Parathyroid adenoma (tissue), 2 donors: ENCODE measurements around the gene NDUFB6.

ENCODE experiments used
- H2AFZ ChIP-seq: fragments of 300-600 bp; sonication (generic); one replicate; pipeline ENCODE4 v1.7.0; 2017; ENCODE audit warnings: antibody characterized with exemption, mild to moderate bottlenecking
- H3K27ac ChIP-seq: fragments of 300-600 bp; sonication (generic); one replicate; pipeline ENCODE4 v1.7.0; 2017
- H3K27me3 ChIP-seq: fragments of 300-600 bp; sonication (generic); one replicate; pipeline ENCODE4 v1.7.0; 2017; ENCODE audit warnings: low read length; ENCODE audit not compliant: control insufficient read depth, insufficient read depth
- H3K36me3 ChIP-seq: fragments of 300-600 bp; sonication (generic); one replicate; pipeline ENCODE4 v1.7.0; 2017; ENCODE audit warnings: low read length; ENCODE audit not compliant: control insufficient read depth, insufficient read depth
- H3K4me1 ChIP-seq: fragments of 300-600 bp; sonication (generic); one replicate; pipeline ENCODE4 v1.7.0; 2017; ENCODE audit warnings: control low read depth
- H3K4me2 ChIP-seq: fragments of 300-600 bp; sonication (generic); one replicate; pipeline ENCODE4 v1.7.0; 2017; ENCODE audit warnings: low read length
- H3K4me3 ChIP-seq: fragments of 300-600 bp; sonication (generic); one replicate; pipeline ENCODE4 v1.7.0; 2017; ENCODE audit warnings: low read depth, low read length
- H3K79me2 ChIP-seq: fragments of 300-600 bp; sonication (generic); one replicate; pipeline ENCODE4 v1.7.0; 2017; ENCODE audit warnings: control low read depth
- H3K9ac ChIP-seq: fragments of 300-600 bp; sonication (generic); one replicate; pipeline ENCODE4 v1.7.0; 2017; ENCODE audit warnings: mild to moderate bottlenecking
- H3K9me3 ChIP-seq: fragments of 300-600 bp; sonication (generic); one replicate; pipeline ENCODE4 v1.7.0; 2017; ENCODE audit warnings: low read length; ENCODE audit not compliant: control insufficient read depth
- TF ChIP-seq, protein P1 (sequence below): fragments of 300-600 bp; sonication (generic); IDR thresholded peaks from one replicate; pipeline ENCODE4 v1.7.0; 2017; ENCODE audit warnings: antibody characterized with exemption, mild to moderate bottlenecking
- donor health status: primary hyperparathyroidism.

The NDUFB6 gene

DNA sequence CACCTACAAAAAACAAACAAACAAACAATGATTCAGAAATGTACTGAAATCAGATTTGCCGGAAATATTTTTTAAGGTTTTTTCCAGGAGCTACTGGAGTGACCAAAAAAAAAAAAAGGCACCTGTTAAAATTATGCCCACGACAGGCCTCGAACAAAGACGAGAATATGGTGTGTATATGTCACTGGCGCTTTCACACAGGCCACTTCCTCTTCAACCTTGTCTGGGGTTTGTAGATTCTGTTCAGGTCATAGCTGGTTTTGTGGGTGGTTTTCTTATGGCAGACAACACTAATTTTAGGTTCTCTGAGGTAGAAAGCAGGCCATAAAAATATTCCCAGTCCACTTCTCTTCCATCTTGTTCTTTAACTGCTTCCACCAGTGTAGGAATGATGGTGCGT is 7.0 kb downstream of the NDUFB6 start:
- Histone ChIP-seq H3K9ac (no peak overlapping the region), H2AFZ (no peak overlapping the region), H3K79me2 (peaks cover 19% of the 10 kb centered on the region), H3K4me1 (peaks cover 5% of the 10 kb centered on the region), H3K27me3 (no peaks in the 10 kb centered on the region), H3K27ac (no peak overlapping the region), H3K4me2 (no peak overlapping the region), H3K9me3 (no peaks in the 10 kb centered on the region), H3K36me3 (no peaks in the 10 kb centered on the region), H3K4me3 (no peak overlapping the region)
- TF ChIP-seq, protein P1, sequence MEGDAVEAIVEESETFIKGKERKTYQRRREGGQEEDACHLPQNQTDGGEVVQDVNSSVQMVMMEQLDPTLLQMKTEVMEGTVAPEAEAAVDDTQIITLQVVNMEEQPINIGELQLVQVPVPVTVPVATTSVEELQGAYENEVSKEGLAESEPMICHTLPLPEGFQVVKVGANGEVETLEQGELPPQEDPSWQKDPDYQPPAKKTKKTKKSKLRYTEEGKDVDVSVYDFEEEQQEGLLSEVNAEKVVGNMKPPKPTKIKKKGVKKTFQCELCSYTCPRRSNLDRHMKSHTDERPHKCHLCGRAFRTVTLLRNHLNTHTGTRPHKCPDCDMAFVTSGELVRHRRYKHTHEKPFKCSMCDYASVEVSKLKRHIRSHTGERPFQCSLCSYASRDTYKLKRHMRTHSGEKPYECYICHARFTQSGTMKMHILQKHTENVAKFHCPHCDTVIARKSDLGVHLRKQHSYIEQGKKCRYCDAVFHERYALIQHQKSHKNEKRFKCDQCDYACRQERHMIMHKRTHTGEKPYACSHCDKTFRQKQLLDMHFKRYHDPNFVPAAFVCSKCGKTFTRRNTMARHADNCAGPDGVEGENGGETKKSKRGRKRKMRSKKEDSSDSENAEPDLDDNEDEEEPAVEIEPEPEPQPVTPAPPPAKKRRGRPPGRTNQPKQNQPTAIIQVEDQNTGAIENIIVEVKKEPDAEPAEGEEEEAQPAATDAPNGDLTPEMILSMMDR = no peak

DNA sequence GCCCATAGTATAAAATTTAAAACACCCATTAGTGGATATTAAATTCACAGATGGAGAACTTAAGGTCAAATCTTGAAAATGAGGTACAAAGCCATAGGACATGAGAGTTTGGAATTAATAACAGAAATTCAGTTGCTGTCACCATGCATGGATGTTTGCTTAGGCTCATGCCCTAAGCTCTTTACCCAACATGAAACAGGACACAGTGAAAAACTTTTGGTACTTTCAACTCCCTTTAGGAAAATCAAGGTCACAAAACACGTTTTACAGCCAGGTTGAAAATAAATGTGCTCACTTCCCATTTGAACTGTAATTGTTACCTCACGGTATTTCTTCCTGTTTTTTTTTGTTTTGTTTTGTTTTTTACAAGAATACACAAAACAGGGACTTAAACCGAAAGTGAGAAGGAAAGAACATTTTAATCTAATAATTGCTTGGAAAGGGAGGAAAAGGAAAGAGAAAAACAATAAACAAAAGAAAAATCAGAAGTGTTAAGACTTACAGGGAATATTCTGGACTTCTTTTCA is 14.5 kb downstream of the NDUFB6 start:
- no peaks in the 10 kb centered on the region for H3K9me3 ChIP-seq
- no peak overlapping the region for H3K27ac ChIP-seq
- no peak overlapping the region for H3K4me3 ChIP-seq
- H3K4me1 ChIP-seq = no peaks in the 10 kb centered on the region
- H3K4me2 ChIP-seq = no peak overlapping the region
- TF ChIP-seq, protein P1 = no peak
- no peaks in the 10 kb centered on the region for H3K36me3 ChIP-seq
- no peaks in the 10 kb centered on the region for H3K27me3 ChIP-seq
- H3K9ac ChIP-seq = no peak overlapping the region
- H3K79me2 ChIP-seq = peaks cover 10% of the 10 kb centered on the region
- no peak overlapping the region for H2AFZ ChIP-seq

DNA sequence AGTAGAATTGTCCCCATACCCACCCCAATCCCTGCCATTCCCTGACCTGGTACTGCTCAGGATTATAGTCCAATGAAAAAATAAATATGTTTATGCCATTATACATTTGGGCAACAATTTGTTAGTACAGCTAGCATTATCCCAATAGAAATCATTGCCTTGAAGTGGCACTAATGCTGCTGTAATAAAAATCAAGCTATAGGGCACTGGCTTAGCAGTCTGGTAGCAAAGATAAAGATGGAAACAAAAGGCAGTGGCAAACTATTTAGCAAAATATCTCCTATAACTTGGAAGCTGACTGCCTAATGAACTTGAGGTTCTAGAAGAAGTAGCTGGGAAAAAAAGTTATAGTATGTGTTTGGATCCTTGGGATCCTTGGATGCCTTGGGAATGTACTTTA is 18.4 kb downstream of the NDUFB6 start:
- no peaks in the 10 kb centered on the region for H3K4me1 ChIP-seq
- no peaks in the 10 kb centered on the region for H3K27me3 ChIP-seq
- no peak overlapping the region for H3K4me2 ChIP-seq
- no peak overlapping the region for H3K4me3 ChIP-seq
- no peaks in the 10 kb centered on the region for H3K9me3 ChIP-seq
- no peak overlapping the region for H3K27ac ChIP-seq
- peaks cover 2% of the 10 kb centered on the region for H3K79me2 ChIP-seq
- no peak overlapping the region for H3K9ac ChIP-seq
- H2AFZ ChIP-seq = no peak overlapping the region
- no peaks in the 10 kb centered on the region for H3K36me3 ChIP-seq
- TF ChIP-seq, protein P1 = no peak

DNA sequence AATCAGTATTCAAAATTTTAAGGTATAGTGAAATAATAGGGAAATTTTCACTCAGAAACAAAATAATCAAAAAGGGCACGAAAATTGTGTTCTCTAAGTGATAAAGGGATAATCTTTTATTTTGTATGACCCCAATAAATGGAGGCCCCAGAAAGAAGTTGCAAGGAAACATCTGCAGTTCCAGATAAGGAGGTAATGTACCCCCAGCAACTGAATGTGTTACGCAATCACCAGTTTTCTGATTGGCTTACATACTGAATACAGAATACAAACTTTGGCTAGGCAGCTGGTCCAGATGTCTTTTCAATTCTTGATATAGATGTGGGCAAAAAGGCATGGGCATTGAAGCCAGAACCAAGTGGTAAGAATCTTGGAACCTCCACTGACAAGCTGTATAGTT is 18.9 kb downstream of the NDUFB6 start:
- Histone ChIP-seq H3K4me1 (no peaks in the 10 kb centered on the region), H3K4me2 (no peak overlapping the region), H3K27ac (no peak overlapping the region), H2AFZ (no peak overlapping the region), H3K79me2 (peaks cover 2% of the 10 kb centered on the region), H3K4me3 (no peak overlapping the region), H3K36me3 (no peaks in the 10 kb centered on the region), H3K27me3 (no peaks in the 10 kb centered on the region), H3K9ac (no peak overlapping the region), H3K9me3 (no peaks in the 10 kb centered on the region)
- TF ChIP-seq, protein P1 = no peak

DNA sequence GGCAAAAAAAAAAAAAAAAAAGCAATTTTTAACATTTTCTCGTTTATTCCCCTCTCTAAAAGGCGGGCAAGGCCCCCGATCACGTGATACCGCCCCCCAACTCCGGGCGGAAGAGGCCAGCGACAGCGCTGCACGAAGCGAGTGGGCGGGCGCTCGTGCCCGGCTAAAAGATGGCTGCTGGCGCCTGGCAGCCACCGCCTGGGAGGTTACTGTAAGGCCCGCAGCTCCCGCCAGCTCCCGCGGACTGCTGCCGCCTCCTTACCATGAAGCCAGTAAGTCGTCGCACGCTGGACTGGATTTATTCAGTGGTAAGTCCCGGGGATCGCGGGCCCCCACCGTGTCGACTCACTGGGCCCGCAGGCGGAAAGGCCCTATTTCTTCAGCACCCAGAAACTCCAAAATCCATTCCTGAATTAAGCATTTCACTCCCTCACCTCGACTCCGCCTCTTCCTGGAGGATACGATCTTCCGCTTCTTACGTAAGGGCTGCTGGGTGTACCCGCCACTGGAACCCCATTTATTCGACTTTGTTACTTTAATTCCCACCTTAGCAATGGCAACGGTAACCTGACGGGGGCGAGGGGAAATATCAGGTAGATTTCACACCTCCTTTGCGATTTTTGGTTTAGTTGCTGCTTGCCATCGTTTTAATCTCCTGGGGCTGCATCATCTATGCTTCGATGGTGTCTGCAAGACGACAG is 20.6 kb downstream of the NDUFB6 start, which contains the start of the genes SMIM27 and TOPORS:
Gene SMIM27, plus strand, starts transcription at position 156 of the 701 bp plus-strand sequence. Its CDS starts 108 bp downstream, at position 264.
Gene TOPORS, minus strand, starts transcription at position 415 of the 701 bp plus-strand sequence. Its CDS starts 150 bp downstream, at position 265.
- Histone ChIP-seq H3K4me1 (no peaks in the 10 kb centered on the region), H3K9me3 (no peaks in the 10 kb centered on the region)

More for the DNA sequence above, 20.6 kb downstream of the NDUFB6 start, which contains the start of the genes SMIM27 and TOPORS:
- H3K79me2 ChIP-seq = peaks cover 8% of the 10 kb centered on the region
- no peaks in the 10 kb centered on the region for H3K27me3 ChIP-seq
- H2AFZ ChIP-seq = peak within 1 kb of the TSS; percentile 80
- no peaks in the 10 kb centered on the region for H3K36me3 ChIP-seq
- H3K9ac ChIP-seq = no peak within 1 kb of the TSS
- H3K27ac ChIP-seq = peak within 1 kb of the TSS; percentile 91
- peak within 1 kb of the TSS; percentile 79 for H3K4me2 ChIP-seq
- TF ChIP-seq, protein P1 = no peak
- H3K4me3 ChIP-seq = peak within 1 kb of the TSS; percentile 95
